MM.1S (cell line): ENCODE measurements around the gene ATF7IP2.
"Not testable (repeated sequence)": the region's sequence is repeated elsewhere in the genome, so short reads cannot be mapped to it uniquely, and the experiment has no call there.

Experiments used
- DNase-seq: peaks from one replicate; pipeline ENCODE4 v3.0.0-alpha.2; 2015
- H2AFZ ChIP-seq: fragments of 300-600 bp; sonication (generic); 2 replicates; pipeline ENCODE4 v1.6.0; 2016; ENCODE audit warnings: antibody characterized with exemption, low read length
- H3F3A ChIP-seq: fragments of 300-600 bp; sonication (generic); 2 replicates; pipeline ENCODE4 v1.6.1; 2016; ENCODE audit warnings: mild to moderate bottlenecking, antibody characterized with exemption, low read length, moderate library complexity, mixed read lengths; ENCODE audit not compliant: insufficient read depth
- H3K27ac ChIP-seq: fragments of 300-600 bp; sonication (generic); 2 replicates; pipeline ENCODE4 v1.5.1; 2016; ENCODE audit warnings: mild to moderate bottlenecking, low read length
- H3K27me3 ChIP-seq: fragments of 300-600 bp; sonication (generic); replicated peaks from 2 replicates; pipeline ENCODE4 v1.6.0; 2016; ENCODE audit warnings: low read length; ENCODE audit not compliant: insufficient read depth
- H3K36me3 ChIP-seq: fragments of 300-600 bp; sonication (generic); replicated peaks from 2 replicates; pipeline ENCODE4 v1.6.1; 2016; ENCODE audit warnings: mild to moderate bottlenecking, low read length, mixed read lengths; ENCODE audit not compliant: insufficient read depth
- H3K4me1 ChIP-seq: fragments of 300-600 bp; sonication (generic); 2 replicates; pipeline ENCODE4 v1.6.1; 2016; ENCODE audit warnings: low read length, mixed read lengths
- H3K4me2 ChIP-seq: fragments of 300-600 bp; sonication (generic); 2 replicates; pipeline ENCODE4 v1.6.0; 2016; ENCODE audit warnings: low read depth, low read length
- H3K4me3 ChIP-seq: fragments of 300-600 bp; sonication (generic); 2 replicates; pipeline ENCODE4 v1.5.1; 2016; ENCODE audit warnings: low read length, mixed read lengths
- H3K79me2 ChIP-seq: fragments of 300-600 bp; sonication (generic); 2 replicates; pipeline ENCODE4 v1.6.1; 2016; ENCODE audit warnings: mixed run types, low read length, mixed read lengths
- H3K9ac ChIP-seq: fragments of 300-600 bp; sonication (generic); 2 replicates; pipeline ENCODE4 v1.6.1; 2016; ENCODE audit warnings: low read length, mixed read lengths
- H3K9me2 ChIP-seq: fragments of 300-600 bp; sonication (generic); replicated peaks from 2 replicates; pipeline ENCODE4 v1.6.1; 2016; ENCODE audit warnings: mild to moderate bottlenecking, low read length, mixed read lengths; ENCODE audit not compliant: insufficient read depth
- H3K9me3 ChIP-seq: fragments of 300-600 bp; sonication (generic); replicated peaks from 2 replicates; pipeline ENCODE4 v1.6.1; 2016; ENCODE audit warnings: mild to moderate bottlenecking, low read length, mixed read lengths; ENCODE audit not compliant: insufficient read depth
- H4K20me1 ChIP-seq: fragments of 300-600 bp; sonication (generic); 2 replicates; pipeline ENCODE4 v1.6.1; 2016; ENCODE audit warnings: mild to moderate bottlenecking, low read length, moderate library complexity, mixed read lengths; ENCODE audit not compliant: insufficient read depth
- EZH2 ChIP-seq: fragments of 300-600 bp; sonication (generic); optimal IDR thresholded peaks from 2 replicates; pipeline ENCODE3; 2017; ENCODE audit warnings: low read depth, mild to moderate bottlenecking, antibody characterized with exemption, low read length, mixed read lengths
- EZH2phosphoT487 ChIP-seq: fragments of 300-600 bp; sonication (generic); IDR thresholded peaks from 2 replicates; pipeline ENCODE4 v1.6.1; 2018; ENCODE audit warnings: antibody characterized with exemption, low read length
- TF ChIP-seq, protein P1 (sequence below): fragments of 300-600 bp; sonication (generic); IDR thresholded peaks from 2 replicates; pipeline ENCODE4 v1.5.1; 2016; ENCODE audit warnings: antibody characterized with exemption, low read length, mixed read lengths

Gene ATF7IP2

DNA sequence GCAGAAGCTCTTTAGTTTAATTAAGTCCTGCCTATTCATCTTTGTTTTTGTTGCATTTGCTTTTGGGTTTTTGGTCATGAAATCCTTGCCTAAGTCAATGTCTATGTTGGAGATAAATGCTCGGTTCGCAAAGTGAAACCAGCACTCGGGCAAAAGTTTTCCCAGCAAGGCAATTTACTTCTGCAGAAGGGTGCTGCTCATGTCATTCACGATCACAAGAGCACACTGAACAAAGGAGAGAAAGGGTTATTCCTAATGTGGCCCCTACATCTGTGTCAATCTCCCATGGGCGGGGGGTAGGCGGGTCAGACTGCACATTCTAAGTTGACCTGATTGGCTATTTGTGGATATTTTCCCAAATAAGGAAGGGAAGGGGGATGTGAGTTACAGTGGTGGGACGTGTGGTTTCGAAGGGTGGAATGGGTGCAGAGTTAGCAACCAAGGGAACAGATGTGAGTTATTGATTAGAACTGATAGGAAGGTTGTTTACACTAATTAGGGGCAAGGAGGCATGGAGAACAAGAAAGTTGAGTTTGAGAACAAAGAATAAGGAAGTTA, 23.0 kb downstream of the ATF7IP2 start:
- no peak for TF ChIP-seq EZH2
- TF ChIP-seq EZH2phosphoT487, result no peak
- TF ChIP-seq, protein P1, sequence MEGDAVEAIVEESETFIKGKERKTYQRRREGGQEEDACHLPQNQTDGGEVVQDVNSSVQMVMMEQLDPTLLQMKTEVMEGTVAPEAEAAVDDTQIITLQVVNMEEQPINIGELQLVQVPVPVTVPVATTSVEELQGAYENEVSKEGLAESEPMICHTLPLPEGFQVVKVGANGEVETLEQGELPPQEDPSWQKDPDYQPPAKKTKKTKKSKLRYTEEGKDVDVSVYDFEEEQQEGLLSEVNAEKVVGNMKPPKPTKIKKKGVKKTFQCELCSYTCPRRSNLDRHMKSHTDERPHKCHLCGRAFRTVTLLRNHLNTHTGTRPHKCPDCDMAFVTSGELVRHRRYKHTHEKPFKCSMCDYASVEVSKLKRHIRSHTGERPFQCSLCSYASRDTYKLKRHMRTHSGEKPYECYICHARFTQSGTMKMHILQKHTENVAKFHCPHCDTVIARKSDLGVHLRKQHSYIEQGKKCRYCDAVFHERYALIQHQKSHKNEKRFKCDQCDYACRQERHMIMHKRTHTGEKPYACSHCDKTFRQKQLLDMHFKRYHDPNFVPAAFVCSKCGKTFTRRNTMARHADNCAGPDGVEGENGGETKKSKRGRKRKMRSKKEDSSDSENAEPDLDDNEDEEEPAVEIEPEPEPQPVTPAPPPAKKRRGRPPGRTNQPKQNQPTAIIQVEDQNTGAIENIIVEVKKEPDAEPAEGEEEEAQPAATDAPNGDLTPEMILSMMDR, result no peak
- H3K4me3 ChIP-seq, result no peak overlapping the region
- H3K9me2 ChIP-seq, result no peaks in the 10 kb centered on the region
- no peak overlapping the region for H2AFZ ChIP-seq
- H3K27me3 ChIP-seq, result no peaks in the 10 kb centered on the region
- no peaks in the 10 kb centered on the region for H4K20me1 ChIP-seq
- no peak overlapping the region for H3K9ac ChIP-seq
- no peaks in the 10 kb centered on the region for H3F3A ChIP-seq
- no peak overlapping the region for H3K4me2 ChIP-seq
- no peaks in the 10 kb centered on the region for H3K9me3 ChIP-seq
- no peaks in the 10 kb centered on the region for H3K36me3 ChIP-seq
- no peak for DNase-seq
- H3K79me2 ChIP-seq, result no peaks in the 10 kb centered on the region
- H3K27ac ChIP-seq, result no peak overlapping the region
- H3K4me1 ChIP-seq, result no peaks in the 10 kb centered on the region

DNA sequence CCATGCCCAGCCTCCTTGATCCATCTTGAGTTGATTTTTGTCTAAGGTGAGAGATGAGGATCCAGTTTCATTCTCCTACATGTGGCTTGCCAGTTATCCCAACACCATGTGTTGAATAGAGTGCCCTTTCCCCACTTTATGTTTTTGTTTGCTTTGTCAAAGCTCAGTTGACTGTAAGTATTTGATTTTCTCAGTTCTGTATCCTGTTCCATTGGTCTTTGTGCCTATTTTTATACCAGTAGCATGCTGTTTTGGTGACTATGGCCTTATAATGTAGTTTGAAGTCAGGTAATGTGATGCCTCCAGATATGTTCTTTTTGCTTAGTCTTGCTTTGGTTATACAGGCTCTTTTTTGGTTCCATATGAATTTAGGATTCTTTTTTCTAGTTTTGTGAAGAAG, 23.9 kb downstream of the ATF7IP2 start:
- H3K9me3 ChIP-seq, H3K4me2 ChIP-seq, DNase-seq, H3K79me2 ChIP-seq, H3K27me3 ChIP-seq, H3K4me3 ChIP-seq, H3K9me2 ChIP-seq, H4K20me1 ChIP-seq, H3K27ac ChIP-seq, H3K36me3 ChIP-seq, H3F3A ChIP-seq, H2AFZ ChIP-seq, H3K9ac ChIP-seq, H3K4me1 ChIP-seq: not testable (repeated sequence)

DNA sequence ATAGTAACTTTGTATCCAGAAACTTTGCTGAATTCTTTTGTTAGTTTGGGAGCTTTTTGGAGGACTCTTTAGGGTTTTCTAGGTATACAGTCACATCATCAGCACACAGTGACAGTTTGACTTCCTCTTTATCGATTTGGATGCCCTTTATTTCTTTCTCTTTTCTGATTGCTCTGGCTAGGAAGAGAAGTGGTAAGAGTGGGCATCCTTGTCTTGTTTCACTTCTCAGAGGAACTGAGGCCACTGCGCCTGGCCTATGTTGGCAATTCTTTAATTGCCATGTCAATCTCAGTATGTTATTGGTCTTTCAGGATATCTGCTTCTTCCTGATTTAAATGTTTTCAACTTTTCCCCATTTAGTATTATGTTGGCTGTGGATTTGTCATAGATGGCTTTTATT, 24.6 kb downstream of the ATF7IP2 start:
- no peaks in the 10 kb centered on the region for H3K79me2 ChIP-seq
- H3K4me2 ChIP-seq, result no peak overlapping the region
- H3K4me3 ChIP-seq, result no peak overlapping the region
- no peaks in the 10 kb centered on the region for H4K20me1 ChIP-seq
- DNase-seq, result no peak
- TF ChIP-seq EZH2phosphoT487 (no peak), EZH2 (no peak)
- TF ChIP-seq, protein P1, result no peak
- H3K36me3 ChIP-seq, result no peaks in the 10 kb centered on the region
- H3K27me3 ChIP-seq, result no peaks in the 10 kb centered on the region
- no peaks in the 10 kb centered on the region for H3K9me3 ChIP-seq
- no peak overlapping the region for H2AFZ ChIP-seq
- H3K9ac ChIP-seq, result no peak overlapping the region
- H3K9me2 ChIP-seq, result no peaks in the 10 kb centered on the region
- no peaks in the 10 kb centered on the region for H3F3A ChIP-seq
- H3K27ac ChIP-seq, result no peak overlapping the region
- no peaks in the 10 kb centered on the region for H3K4me1 ChIP-seq

DNA sequence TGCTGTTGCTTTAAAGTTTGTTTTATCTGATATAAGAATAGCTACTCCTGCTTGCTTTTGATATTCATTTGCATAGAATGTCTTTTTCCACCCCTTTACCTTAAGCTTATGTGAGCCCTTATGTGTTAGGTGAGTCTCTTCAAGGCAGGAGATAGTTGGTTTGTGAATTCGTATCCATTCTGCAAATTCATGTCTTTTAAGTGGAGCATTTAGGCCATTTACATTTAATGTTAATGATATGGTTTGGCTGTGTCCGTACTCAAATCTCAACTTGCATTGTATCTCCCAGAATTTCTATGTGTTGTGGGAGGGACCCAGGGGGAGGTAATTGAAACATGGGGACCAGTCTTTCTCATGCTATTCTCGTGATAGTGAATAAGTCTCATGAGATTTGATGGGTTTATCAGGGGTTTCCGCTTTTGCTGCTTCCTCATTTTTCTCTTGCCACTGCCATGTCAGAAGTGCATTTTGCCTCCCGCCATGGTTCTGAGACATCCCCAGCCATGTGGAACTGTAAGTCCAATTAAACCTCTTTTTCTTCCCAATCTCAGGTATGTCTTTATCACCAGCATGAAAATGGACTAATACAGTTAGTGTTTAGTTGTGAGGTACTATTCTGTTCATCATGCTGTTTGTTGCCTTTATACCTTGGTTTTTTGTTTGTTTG, 27.2 kb downstream of the ATF7IP2 start:
- Histone ChIP-seq H3K9me2 (no peaks in the 10 kb centered on the region), H3K4me2 (no peak overlapping the region), H3K27ac (no peak overlapping the region), H4K20me1 (no peaks in the 10 kb centered on the region), H3F3A (no peaks in the 10 kb centered on the region), H3K9ac (no peak overlapping the region), H3K9me3 (no peaks in the 10 kb centered on the region), H3K4me3 (no peak overlapping the region), H3K79me2 (no peaks in the 10 kb centered on the region), H3K27me3 (no peaks in the 10 kb centered on the region), H2AFZ (no peak overlapping the region), H3K4me1 (no peaks in the 10 kb centered on the region), H3K36me3 (no peaks in the 10 kb centered on the region)
- no peak for DNase-seq
- TF ChIP-seq EZH2phosphoT487 (no peak), EZH2 (no peak)
- TF ChIP-seq, protein P1, result no peak

DNA sequence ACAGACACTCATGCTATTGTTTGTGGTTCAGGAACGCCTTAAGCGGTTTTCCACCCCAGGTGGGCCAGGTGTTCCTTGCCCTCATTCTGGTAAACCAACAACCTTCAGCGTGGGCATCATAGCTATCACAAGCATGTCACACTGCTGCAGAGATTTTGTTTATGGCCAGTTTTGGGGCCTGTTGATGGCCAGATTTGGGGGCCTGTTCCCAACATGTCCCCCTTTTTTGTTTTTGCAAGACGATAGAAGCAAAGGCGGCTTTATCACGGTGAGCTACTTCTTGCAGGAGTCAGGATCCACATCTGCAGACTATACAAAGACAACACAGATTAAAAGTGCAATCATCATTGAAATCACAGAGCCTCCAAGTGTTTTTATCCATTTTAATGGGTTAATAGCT, 32.3 kb downstream of the ATF7IP2 start:
- not testable (repeated sequence) for H3K36me3 ChIP-seq, H3K79me2 ChIP-seq, H3K4me3 ChIP-seq, H3K4me2 ChIP-seq, H2AFZ ChIP-seq, H3K27ac ChIP-seq, H3F3A ChIP-seq, H3K9me3 ChIP-seq, DNase-seq, H3K4me1 ChIP-seq, H3K27me3 ChIP-seq, H3K9ac ChIP-seq, H3K9me2 ChIP-seq, H4K20me1 ChIP-seq
